WTC11 (cell line): ENCODE results near the gene MARCHF4. TPM values are rescaled to one million over a fixed set of nuclear protein-coding genes. Genes with fewer than 3 reads are reported as not detected.

ENCODE experiments used
- ATAC-seq: fragments of 200-7000 bp; cut with Tn5 transposase; 2 replicates; pipeline ENCODE4 v1.10.0; 2021; ENCODE audit warnings: mild to moderate bottlenecking, moderate library complexity
- CTCF ChIA-PET: fragments of 300-600 bp; sonication (Branson Sonifier 250); formaldehyde crosslinking; loops from one replicate; lab custom pipeline; 2021; ENCODE audit warnings: antibody characterized with exemption; lab: Charles Lee
- POLR2A ChIA-PET: fragments of 350-600 bp; sonication (Branson Sonifier 250); formaldehyde crosslinking; loops from one replicate; lab custom pipeline; 2021; ENCODE audit warnings: antibody characterized with exemption; lab: Charles Lee
- DNase-seq: peaks from one replicate; pipeline ENCODE4 v3.0.0; 2021; ENCODE audit warnings: low spot score
- H3K27ac Mint-ChIP-seq: 2 replicates; pipeline ENCODE4 v1.8.0; 2021; ENCODE audit warnings: mixed read lengths
- H3K27me3 Mint-ChIP-seq: 2 replicates; pipeline ENCODE4 v1.8.0; 2021; ENCODE audit warnings: low read depth, mild to moderate bottlenecking, moderate library complexity, mixed read lengths
- H3K36me3 Mint-ChIP-seq: 2 replicates; pipeline ENCODE4 v1.8.0; 2021; ENCODE audit warnings: mixed read lengths
- H3K4me1 Mint-ChIP-seq: 2 replicates; pipeline ENCODE4 v1.8.0; 2022; ENCODE audit warnings: mixed read lengths
- H3K4me3 Mint-ChIP-seq: 2 replicates; pipeline ENCODE4 v1.8.0; 2021; ENCODE audit warnings: mild to moderate bottlenecking, moderate library complexity, mixed read lengths
- H3K9me3 Mint-ChIP-seq: 2 replicates; pipeline ENCODE4 v1.8.0; 2021; ENCODE audit warnings: mixed read lengths
- CREB1 ChIP-seq: sonication (generic); formaldehyde crosslinking; IDR thresholded peaks from 2 replicates; pipeline ENCODE4 v1.8.0; 2023; ENCODE audit warnings: mild to moderate bottlenecking, missing genetic modification reagents
- FOXP1 ChIP-seq: sonication (generic); formaldehyde crosslinking; IDR thresholded peaks from 2 replicates; pipeline ENCODE4 v1.8.0; 2022; ENCODE audit warnings: missing genetic modification reagents, mild to moderate bottlenecking, moderate library complexity, borderline replicate concordance
- NFYB ChIP-seq: sonication (generic); formaldehyde crosslinking; conservative IDR thresholded peaks from 2 replicates; pipeline ENCODE4 v1.8.0; 2022; ENCODE audit warnings: low read depth, missing genetic modification reagents
- NR2C2 ChIP-seq: sonication (generic); formaldehyde crosslinking; IDR thresholded peaks from 2 replicates; pipeline ENCODE4 v1.8.0; 2022; ENCODE audit warnings: mild to moderate bottlenecking, missing genetic modification reagents
- PRRX2 ChIP-seq: fragments of 250-450 bp; sonication (Bioruptor Pico); IDR thresholded peaks from 2 replicates; pipeline ENCODE4 v1.8.0; 2021; ENCODE audit warnings: mild to moderate bottlenecking
- RELA ChIP-seq: sonication (generic); formaldehyde crosslinking; IDR thresholded peaks from 2 replicates; pipeline ENCODE4 v1.8.1; 2022; ENCODE audit warnings: missing genetic modification reagents, mild to moderate bottlenecking, borderline replicate concordance
- SOX15 ChIP-seq: fragments of 250-450 bp; sonication (Bioruptor Pico); IDR thresholded peaks from 2 replicates; pipeline ENCODE4 v1.9.0; 2021; ENCODE audit warnings: mild to moderate bottlenecking
- TP53 ChIP-seq: sonication (generic); formaldehyde crosslinking; IDR thresholded peaks from 2 replicates; pipeline ENCODE4 v1.8.1; 2023; ENCODE audit warnings: mild to moderate bottlenecking, missing genetic modification reagents
- ZNF232 ChIP-seq: sonication (generic); formaldehyde crosslinking; IDR thresholded peaks from 2 replicates; pipeline ENCODE4 v1.8.0; 2022; ENCODE audit warnings: mild to moderate bottlenecking, missing genetic modification reagents
- ZNF671 ChIP-seq: fragments of 250-450 bp; sonication (Bioruptor Pico); IDR thresholded peaks from 2 replicates; pipeline ENCODE4 v1.8.0; 2021; ENCODE audit warnings: mild to moderate bottlenecking
- total RNA-seq: library from RNA; stranded (reverse); gene quantifications from 3 replicates; pipeline ENCODE4 v1.2.3, GENCODE V29; 2021
- TF ChIP-seq, protein P1 (sequence below): sonication (generic); formaldehyde crosslinking; IDR thresholded peaks from 2 replicates; pipeline ENCODE4 v1.8.1; 2022; ENCODE audit warnings: mild to moderate bottlenecking, moderate library complexity, missing genetic modification reagents
- TF ChIP-seq, protein P2 (sequence below): fragments of 250-450 bp; sonication (Bioruptor Pico); IDR thresholded peaks from 2 replicates; pipeline ENCODE4 v1.9.0; 2021; ENCODE audit warnings: mild to moderate bottlenecking, borderline replicate concordance
- TF ChIP-seq, protein P3 (sequence below): sonication (generic); formaldehyde crosslinking; IDR thresholded peaks from 2 replicates; pipeline ENCODE4 v1.8.0; 2022; ENCODE audit warnings: missing genetic modification reagents
- TF ChIP-seq, protein P4 (sequence below): sonication (generic); formaldehyde crosslinking; IDR thresholded peaks from 2 replicates; pipeline ENCODE4 v1.8.1; 2023; ENCODE audit warnings: mild to moderate bottlenecking, missing genetic modification reagents
- TF ChIP-seq, protein P5 (sequence below): sonication (generic); formaldehyde crosslinking; IDR thresholded peaks from 2 replicates; pipeline ENCODE4 v1.8.1; 2023; ENCODE audit warnings: mild to moderate bottlenecking, missing genetic modification reagents, moderate library complexity
- TF ChIP-seq, protein P6 (sequence below): sonication (generic); formaldehyde crosslinking; IDR thresholded peaks from 2 replicates; pipeline ENCODE4 v1.8.0; 2023; ENCODE audit warnings: mild to moderate bottlenecking, missing genetic modification reagents
- TF ChIP-seq, protein P7 (sequence below): fragments of 250-450 bp; sonication (Bioruptor Pico); IDR thresholded peaks from 2 replicates; pipeline ENCODE4 v1.9.0; 2021; ENCODE audit warnings: mild to moderate bottlenecking

The MARCHF4 gene
- total RNA-seq, 1 experiment from 2014 or later: 2.6 TPM

DNA sequence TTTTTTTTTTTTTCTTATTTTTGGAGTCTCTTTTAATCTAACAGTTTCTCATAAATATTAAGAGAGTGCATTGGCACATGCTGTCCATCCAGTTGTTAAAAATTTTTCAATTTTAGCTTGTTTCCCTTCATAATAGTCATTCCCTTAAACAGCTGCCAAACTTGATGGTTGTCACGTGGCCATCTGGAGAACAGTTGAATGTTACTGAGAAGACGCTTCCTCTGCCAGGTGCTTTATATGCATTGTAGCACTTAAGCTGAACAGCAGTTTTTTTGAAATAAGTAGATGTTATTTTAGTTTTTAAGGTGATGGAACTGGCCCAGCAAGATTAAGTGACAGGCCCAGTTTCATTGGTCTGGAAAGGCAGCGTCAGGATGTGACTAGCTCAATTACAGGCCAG is 43.3 kb upstream of the MARCHF4 start (continued):
- TF ChIP-seq, protein P1, sequence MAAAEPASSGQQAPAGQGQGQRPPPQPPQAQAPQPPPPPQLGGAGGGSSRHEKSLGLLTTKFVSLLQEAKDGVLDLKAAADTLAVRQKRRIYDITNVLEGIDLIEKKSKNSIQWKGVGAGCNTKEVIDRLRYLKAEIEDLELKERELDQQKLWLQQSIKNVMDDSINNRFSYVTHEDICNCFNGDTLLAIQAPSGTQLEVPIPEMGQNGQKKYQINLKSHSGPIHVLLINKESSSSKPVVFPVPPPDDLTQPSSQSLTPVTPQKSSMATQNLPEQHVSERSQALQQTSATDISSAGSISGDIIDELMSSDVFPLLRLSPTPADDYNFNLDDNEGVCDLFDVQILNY: no peak
- TF ChIP-seq, protein P2, sequence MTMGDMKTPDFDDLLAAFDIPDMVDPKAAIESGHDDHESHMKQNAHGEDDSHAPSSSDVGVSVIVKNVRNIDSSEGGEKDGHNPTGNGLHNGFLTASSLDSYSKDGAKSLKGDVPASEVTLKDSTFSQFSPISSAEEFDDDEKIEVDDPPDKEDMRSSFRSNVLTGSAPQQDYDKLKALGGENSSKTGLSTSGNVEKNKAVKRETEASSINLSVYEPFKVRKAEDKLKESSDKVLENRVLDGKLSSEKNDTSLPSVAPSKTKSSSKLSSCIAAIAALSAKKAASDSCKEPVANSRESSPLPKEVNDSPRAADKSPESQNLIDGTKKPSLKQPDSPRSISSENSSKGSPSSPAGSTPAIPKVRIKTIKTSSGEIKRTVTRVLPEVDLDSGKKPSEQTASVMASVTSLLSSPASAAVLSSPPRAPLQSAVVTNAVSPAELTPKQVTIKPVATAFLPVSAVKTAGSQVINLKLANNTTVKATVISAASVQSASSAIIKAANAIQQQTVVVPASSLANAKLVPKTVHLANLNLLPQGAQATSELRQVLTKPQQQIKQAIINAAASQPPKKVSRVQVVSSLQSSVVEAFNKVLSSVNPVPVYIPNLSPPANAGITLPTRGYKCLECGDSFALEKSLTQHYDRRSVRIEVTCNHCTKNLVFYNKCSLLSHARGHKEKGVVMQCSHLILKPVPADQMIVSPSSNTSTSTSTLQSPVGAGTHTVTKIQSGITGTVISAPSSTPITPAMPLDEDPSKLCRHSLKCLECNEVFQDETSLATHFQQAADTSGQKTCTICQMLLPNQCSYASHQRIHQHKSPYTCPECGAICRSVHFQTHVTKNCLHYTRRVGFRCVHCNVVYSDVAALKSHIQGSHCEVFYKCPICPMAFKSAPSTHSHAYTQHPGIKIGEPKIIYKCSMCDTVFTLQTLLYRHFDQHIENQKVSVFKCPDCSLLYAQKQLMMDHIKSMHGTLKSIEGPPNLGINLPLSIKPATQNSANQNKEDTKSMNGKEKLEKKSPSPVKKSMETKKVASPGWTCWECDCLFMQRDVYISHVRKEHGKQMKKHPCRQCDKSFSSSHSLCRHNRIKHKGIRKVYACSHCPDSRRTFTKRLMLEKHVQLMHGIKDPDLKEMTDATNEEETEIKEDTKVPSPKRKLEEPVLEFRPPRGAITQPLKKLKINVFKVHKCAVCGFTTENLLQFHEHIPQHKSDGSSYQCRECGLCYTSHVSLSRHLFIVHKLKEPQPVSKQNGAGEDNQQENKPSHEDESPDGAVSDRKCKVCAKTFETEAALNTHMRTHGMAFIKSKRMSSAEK (CRISPR knock-in tag): no peak

DNA sequence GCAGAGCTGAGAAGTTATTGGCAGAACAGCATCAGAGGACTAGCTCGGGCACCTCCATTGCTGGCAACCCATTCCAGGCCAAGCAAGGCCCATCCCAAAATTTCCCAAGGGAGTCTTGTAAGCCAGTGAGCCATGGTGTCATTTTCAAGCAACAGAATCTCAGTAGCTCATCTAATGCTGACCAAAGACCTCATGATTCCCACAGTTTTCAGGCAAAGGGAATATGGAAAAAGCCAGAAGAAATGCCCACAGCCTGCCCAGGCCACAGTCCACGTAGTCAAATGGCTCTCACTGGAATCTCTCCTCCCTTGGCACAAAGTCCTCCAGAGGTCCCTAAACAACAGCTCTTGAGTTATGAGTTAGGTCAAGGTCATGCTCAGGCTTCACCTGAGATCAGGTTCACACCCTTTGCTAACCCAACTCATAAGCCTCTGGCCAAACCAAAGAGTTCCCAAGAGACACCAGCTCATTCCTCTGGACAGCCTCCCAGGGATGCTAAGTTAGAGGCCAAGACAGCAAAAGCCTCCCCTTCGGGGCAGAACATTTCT is 42.6 kb upstream of the MARCHF4 start:
- ChIA-PET POLR2A (no interaction called here), CTCF (interaction anchor here (1.3 kb wide), 1 partner anchor 64 kb away, joined by 3 read pairs; no protein-coding TSS in a partner anchor)
- DNase-seq (no peak), ATAC-seq (no peak)
- Mint-ChIP-seq H3K27ac (no peak overlapping the region), H3K4me1 (peaks cover 11% of the 10 kb centered on the region), H3K36me3 (peaks cover 3% of the 10 kb centered on the region; the same call in 1 of the 2 replicates), H3K9me3 (no peaks in the 10 kb centered on the region), H3K27me3 (no peaks in the 10 kb centered on the region), H3K4me3 (no peak overlapping the region)
- no peak for TF ChIP-seq SOX15 (CRISPR knock-in tag)
- no peak for TF ChIP-seq RELA (CRISPR knock-in tag)
- no peak for TF ChIP-seq ZNF232 (CRISPR knock-in tag)
- TF ChIP-seq CREB1 (CRISPR knock-in tag): no peak
- TF ChIP-seq, protein P3, sequence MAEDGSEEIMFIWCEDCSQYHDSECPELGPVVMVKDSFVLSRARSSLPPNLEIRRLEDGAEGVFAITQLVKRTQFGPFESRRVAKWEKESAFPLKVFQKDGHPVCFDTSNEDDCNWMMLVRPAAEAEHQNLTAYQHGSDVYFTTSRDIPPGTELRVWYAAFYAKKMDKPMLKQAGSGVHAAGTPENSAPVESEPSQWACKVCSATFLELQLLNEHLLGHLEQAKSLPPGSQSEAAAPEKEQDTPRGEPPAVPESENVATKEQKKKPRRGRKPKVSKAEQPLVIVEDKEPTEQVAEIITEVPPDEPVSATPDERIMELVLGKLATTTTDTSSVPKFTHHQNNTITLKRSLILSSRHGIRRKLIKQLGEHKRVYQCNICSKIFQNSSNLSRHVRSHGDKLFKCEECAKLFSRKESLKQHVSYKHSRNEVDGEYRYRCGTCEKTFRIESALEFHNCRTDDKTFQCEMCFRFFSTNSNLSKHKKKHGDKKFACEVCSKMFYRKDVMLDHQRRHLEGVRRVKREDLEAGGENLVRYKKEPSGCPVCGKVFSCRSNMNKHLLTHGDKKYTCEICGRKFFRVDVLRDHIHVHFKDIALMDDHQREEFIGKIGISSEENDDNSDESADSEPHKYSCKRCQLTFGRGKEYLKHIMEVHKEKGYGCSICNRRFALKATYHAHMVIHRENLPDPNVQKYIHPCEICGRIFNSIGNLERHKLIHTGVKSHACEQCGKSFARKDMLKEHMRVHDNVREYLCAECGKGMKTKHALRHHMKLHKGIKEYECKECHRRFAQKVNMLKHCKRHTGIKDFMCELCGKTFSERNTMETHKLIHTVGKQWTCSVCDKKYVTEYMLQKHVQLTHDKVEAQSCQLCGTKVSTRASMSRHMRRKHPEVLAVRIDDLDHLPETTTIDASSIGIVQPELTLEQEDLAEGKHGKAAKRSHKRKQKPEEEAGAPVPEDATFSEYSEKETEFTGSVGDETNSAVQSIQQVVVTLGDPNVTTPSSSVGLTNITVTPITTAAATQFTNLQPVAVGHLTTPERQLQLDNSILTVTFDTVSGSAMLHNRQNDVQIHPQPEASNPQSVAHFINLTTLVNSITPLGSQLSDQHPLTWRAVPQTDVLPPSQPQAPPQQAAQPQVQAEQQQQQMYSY (CRISPR knock-in tag): no peak
- TF ChIP-seq FOXP1 (CRISPR knock-in tag): no peak

DNA sequence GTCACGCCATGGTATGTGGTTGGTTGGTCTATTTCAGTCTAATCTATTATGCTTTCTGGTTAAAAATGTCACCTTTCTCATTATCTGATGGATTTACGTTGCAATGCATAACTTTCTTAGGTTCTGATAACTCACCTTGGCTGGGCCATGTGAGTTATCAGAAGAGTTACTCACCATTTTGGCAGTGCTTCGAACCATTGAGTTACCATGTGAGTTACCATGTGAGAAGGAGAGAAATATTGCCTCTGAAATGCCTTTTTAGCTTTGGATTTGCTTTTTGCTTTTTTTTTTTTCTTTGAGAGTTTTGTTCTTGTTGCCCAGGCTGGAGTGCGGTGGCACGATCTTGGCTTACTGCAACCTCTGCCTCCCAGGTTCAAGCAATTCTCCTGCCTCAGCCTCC is 41.6 kb upstream of the MARCHF4 start:
- Mint-ChIP-seq H3K4me1 (peaks cover 11% of the 10 kb centered on the region), H3K4me3 (peak overlapping the region; percentile 95), H3K9me3 (no peaks in the 10 kb centered on the region), H3K36me3 (peaks cover 3% of the 10 kb centered on the region; the same call in 1 of the 2 replicates), H3K27ac (no peak overlapping the region), H3K27me3 (no peaks in the 10 kb centered on the region)
- CTCF ChIA-PET: no interaction called here
- no peak for DNase-seq
- POLR2A ChIA-PET: no interaction called here
- no peak for ATAC-seq
- TF ChIP-seq, protein P4, sequence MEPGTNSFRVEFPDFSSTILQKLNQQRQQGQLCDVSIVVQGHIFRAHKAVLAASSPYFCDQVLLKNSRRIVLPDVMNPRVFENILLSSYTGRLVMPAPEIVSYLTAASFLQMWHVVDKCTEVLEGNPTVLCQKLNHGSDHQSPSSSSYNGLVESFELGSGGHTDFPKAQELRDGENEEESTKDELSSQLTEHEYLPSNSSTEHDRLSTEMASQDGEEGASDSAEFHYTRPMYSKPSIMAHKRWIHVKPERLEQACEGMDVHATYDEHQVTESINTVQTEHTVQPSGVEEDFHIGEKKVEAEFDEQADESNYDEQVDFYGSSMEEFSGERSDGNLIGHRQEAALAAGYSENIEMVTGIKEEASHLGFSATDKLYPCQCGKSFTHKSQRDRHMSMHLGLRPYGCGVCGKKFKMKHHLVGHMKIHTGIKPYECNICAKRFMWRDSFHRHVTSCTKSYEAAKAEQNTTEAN (CRISPR knock-in tag): no peak
- TF ChIP-seq, protein P5, sequence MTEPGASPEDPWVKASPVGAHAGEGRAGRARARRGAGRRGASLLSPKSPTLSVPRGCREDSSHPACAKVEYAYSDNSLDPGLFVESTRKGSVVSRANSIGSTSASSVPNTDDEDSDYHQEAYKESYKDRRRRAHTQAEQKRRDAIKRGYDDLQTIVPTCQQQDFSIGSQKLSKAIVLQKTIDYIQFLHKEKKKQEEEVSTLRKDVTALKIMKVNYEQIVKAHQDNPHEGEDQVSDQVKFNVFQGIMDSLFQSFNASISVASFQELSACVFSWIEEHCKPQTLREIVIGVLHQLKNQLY (CRISPR knock-in tag): no peak
- no peak for TF ChIP-seq NFYB (CRISPR knock-in tag)
- no peak for TF ChIP-seq TP53 (CRISPR knock-in tag)
- TF ChIP-seq NR2C2 (CRISPR knock-in tag): no peak
- no peak for TF ChIP-seq ZNF671 (CRISPR knock-in tag)
- no peak for TF ChIP-seq PRRX2 (CRISPR knock-in tag)
- TF ChIP-seq, protein P6, sequence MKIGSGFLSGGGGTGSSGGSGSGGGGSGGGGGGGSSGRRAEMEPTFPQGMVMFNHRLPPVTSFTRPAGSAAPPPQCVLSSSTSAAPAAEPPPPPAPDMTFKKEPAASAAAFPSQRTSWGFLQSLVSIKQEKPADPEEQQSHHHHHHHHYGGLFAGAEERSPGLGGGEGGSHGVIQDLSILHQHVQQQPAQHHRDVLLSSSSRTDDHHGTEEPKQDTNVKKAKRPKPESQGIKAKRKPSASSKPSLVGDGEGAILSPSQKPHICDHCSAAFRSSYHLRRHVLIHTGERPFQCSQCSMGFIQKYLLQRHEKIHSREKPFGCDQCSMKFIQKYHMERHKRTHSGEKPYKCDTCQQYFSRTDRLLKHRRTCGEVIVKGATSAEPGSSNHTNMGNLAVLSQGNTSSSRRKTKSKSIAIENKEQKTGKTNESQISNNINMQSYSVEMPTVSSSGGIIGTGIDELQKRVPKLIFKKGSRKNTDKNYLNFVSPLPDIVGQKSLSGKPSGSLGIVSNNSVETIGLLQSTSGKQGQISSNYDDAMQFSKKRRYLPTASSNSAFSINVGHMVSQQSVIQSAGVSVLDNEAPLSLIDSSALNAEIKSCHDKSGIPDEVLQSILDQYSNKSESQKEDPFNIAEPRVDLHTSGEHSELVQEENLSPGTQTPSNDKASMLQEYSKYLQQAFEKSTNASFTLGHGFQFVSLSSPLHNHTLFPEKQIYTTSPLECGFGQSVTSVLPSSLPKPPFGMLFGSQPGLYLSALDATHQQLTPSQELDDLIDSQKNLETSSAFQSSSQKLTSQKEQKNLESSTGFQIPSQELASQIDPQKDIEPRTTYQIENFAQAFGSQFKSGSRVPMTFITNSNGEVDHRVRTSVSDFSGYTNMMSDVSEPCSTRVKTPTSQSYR (CRISPR knock-in tag): no peak
- TF ChIP-seq, protein P7, sequence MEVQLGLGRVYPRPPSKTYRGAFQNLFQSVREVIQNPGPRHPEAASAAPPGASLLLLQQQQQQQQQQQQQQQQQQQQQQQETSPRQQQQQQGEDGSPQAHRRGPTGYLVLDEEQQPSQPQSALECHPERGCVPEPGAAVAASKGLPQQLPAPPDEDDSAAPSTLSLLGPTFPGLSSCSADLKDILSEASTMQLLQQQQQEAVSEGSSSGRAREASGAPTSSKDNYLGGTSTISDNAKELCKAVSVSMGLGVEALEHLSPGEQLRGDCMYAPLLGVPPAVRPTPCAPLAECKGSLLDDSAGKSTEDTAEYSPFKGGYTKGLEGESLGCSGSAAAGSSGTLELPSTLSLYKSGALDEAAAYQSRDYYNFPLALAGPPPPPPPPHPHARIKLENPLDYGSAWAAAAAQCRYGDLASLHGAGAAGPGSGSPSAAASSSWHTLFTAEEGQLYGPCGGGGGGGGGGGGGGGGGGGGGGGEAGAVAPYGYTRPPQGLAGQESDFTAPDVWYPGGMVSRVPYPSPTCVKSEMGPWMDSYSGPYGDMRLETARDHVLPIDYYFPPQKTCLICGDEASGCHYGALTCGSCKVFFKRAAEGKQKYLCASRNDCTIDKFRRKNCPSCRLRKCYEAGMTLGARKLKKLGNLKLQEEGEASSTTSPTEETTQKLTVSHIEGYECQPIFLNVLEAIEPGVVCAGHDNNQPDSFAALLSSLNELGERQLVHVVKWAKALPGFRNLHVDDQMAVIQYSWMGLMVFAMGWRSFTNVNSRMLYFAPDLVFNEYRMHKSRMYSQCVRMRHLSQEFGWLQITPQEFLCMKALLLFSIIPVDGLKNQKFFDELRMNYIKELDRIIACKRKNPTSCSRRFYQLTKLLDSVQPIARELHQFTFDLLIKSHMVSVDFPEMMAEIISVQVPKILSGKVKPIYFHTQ (CRISPR knock-in tag): no peak
